Stimulated activated CD8-positive, alpha-beta memory T cell treated with anti-CD3 and anti-CD28 coated beads, Interleukin-15, amount 100 ng/mL, for 48 hours (primary cell): ENCODE results near the gene PPP1CC.
A peak's percentile ranks its signal among the peaks of the same experiment; 100 is the strongest.
"Not testable (repeated sequence)": the region's sequence is repeated elsewhere in the genome, so short reads cannot be mapped to it uniquely, and the experiment has no call there.

Source experiments
- DNase-seq, 2 donors: peaks; one replicate each; pipeline ENCODE4 v3.0.0-alpha.2; 2020; ENCODE audit warnings: low read depth in 2 of 2

PPP1CC gene

GRCh38 chr12:110725267-110725666 is 17.4 kb downstream of the PPP1CC start:
- no peak for DNase-seq

DNA sequence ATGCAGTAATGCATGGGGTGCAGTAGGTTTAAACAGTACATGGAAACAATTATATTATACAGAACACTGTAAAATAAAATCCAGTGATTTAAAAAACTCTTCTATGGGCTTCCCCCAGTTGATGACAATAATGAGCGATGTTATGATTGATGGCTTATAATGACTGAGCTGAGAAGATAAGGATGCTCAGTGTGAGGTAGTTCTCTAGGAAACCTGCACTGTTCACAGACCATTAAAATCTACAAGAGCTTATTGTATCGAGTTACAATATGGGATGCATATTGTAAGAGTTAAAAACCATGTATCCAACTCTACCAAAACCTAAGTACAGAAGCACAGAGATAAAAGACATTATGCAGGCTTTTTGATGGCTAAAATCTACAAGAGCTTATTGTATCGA is 19.8 kb downstream of the PPP1CC start:
- not testable (repeated sequence) for DNase-seq

GRCh38 chr12:110721570-110721969 is 21.1 kb downstream of the PPP1CC start:
- DNase-seq: no peak

GRCh38 chr12:110720516-110720915 is 22.2 kb downstream of the PPP1CC start:
- no peak for DNase-seq

GRCh38 chr12:110718222-110718908 is 24.3 kb downstream of the PPP1CC start:
- no peak for DNase-seq

DNA sequence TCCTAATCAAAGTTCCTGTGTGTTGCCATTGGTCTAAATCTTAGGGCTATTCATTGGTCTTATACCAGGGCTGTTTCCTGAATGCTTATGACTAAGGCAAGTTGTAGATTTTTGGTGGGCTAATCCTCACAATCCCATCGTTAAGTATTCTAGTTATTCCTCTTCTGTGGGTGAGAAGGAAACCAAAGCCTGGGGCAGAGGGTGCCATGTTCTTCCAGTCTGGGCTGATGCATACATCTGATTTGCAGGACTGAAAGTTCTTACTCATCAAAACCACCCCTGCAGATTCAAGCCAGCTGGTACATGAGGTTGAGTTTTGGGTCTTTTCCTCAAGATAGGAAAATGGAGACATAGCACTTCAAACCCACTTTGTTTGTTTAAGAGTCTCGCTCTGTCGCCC is 25.7 kb downstream of the PPP1CC start:
- peak in 1 of 2 donors; percentile 21 for DNase-seq

- DNase-seq: no peak
Measured at GRCh38 chr12:110708917-110709316, 33.8 kb downstream of the PPP1CC start.

GRCh38 chr12:110705309-110705708 is 37.4 kb downstream of the PPP1CC start:
- DNase-seq: no peak

DNA sequence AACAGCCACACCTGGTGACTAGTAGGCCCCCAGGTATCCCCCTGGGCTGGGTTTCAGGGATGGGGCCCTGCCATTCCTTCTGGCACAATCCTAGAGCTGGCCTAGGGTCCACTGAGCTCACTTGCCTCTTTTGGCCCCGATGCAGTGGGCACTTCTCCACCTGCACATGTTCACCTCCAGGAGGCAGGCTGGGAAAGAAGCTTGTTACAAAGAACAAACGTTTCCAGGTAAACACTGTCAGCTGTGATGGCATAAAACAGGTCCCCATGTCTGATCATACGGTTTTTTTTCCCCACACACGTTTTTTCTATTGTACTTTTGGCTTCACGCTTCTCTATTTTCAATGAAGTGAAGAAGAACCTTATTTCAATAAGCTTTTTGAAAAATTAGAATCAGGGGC is 37.9 kb downstream of the PPP1CC start:
- DNase-seq: no peak

- DNase-seq: no peak
Measured at GRCh38 chr12:110704231-110704630, 38.5 kb downstream of the PPP1CC start.

- no peak for DNase-seq
Measured at GRCh38 chr12:110702081-110702480, 40.6 kb downstream of the PPP1CC start.

DNA sequence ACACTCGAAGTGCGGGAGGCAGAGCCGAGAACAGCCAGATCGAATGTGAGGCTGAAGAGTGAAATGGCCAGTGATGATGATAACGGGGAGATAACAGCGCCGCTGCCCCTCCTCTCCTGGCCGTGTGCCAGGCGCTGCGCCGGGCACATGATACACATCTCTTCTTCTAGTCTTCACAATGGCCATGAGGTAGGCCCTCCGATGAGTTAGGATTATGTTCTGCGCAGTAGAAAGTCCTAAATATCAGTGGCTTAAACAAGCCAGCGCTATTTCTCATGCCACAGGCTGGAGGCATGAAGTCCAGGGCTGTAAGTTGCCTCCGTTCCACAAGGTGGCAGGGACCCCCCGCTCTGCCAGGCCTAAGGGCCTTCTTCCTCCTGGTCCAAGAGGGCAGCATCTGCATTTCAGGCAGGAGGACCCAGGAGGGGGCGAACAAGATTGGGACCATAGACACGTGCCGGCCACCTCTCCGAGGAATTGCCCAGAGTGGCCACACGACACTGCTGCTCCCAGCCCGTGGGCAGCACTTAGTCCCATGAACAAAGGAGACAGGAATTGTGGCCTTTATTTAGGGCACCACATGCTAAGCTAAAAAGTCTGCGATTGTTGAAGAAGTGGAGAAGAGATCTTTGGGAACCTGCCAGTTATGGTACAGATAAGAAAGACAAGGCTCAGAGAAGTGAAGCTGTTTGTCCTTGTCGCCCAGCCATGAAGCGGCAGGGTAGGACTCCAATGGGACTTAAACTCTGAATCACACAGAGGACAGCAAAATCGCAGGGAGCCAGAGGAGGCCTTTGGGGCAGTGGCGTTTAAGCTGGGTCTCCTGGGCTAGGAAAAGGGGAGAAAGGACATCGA is 42.9 kb downstream of the PPP1CC start:
- no peak for DNase-seq

DNA sequence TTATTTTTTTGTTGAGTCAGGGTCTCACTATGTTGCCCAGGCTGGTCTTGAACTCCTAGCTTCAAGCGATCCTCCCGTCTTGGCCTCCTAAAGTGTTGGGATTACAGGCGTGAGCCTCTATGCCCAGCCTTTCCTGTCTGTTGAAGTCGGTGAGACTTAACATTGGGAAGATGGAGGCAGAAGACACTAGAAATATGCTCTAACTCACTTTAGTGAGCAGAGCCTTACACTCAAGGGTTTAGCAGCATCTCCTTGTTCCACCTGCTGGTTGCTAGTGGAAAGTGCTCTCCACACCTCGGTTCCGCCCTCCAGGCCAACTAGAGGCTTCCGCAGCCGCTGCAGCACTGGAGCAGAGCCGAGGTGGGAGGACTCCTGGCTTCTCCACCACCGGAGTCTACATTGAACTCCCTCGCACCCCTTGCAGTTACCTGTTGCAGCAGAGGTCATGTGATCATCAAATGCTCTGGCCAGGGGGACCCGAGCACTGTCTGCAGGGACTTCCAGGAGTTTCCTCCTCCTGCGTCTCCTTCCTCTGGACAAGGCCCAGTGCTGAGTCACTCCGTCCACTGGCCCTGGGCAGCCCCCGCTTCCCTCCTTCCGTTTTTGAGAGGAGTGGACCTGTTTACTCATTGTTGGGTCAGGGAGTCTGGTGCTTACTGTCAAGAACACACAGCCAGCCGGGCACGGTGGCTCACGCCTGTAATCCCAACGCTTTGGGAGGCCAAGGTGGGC is 44.4 kb downstream of the PPP1CC start:
- DNase-seq: peak; percentile 71 to 73

GRCh38 chr12:110697236-110697635 is 45.5 kb downstream of the PPP1CC start:
- DNase-seq: no peak

GRCh38 chr12:110696283-110696682 is 46.4 kb downstream of the PPP1CC start:
- no peak for DNase-seq

GRCh38 chr12:110694330-110694901 is 48.3 kb downstream of the PPP1CC start:
- no peak for DNase-seq

GRCh38 chr12:110693731-110694130 is 49.0 kb downstream of the PPP1CC start:
- no peak for DNase-seq

DNA sequence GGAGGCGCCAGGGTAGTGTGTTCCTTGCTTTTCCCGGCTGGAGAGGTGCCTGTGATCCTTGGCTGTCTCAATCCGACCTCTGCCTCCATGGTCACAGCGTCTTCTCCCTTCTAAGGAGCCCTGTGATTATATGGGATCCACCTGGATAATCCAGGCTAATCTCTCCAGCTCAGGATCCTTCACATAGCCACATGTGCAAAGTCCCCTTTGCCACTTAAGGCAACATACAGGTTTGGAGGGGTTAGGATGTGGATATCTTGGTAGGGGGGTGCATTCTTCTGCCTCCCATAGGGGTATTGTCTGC is 52.6 kb downstream of the PPP1CC start:
- no peak for DNase-seq

DNA sequence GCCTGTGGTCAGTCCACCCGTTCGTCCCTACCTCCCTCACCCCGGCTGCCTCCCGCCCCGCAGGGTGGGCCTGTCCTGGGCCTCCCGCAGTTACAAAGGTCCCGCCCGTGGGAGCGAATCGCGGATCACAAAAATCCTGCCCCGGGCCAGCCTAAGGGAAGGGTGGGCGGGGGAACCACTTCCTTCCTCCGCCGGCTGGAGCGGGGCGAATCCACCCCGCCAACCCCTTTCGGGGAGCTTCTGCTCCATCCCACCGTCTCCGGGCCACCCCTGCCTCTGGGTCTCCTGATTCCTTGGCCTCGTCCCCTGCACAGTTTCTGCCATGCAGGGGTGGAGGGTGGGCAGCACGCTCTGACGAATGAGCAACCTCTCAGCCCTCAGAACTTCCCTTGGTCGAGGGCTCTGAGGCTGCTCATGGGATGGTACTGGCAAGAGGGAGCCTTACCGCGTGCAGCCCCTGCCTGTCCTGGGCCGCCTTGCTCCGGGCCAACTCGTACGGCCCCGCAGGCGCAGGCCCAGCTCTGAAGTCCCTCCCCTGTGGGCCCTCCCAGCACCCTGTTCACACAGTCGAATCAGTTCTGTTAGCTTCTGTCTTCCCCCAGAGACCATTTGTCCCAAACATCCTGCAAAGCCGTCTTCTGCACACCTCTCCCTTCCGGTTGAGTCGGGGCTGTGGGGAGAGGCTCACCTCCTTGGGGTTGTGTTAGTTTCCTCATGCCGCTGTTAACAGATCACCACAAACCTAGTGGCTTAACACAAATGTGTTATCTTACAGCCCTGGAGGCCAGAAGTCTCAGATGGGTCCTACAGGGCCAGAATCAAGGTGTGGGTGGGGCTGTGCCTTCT is 53.2 kb downstream of the PPP1CC start:
- DNase-seq: peak; percentile 36 to 44

GRCh38 chr12:110688446-110689280 is 54.0 kb downstream of the PPP1CC start, which contains the start of gene HVCN1:
Gene HVCN1, minus strand, starts transcription at chr12:110689115. Its CDS starts 5,870 bp downstream, at chr12:110683245.
- DNase-seq: no peak
